Activated T-helper 9 cell treated with anti-CD3 and anti-CD28 coated beads, Interleukin-2, amount 50 U/mL, for 16 hours (primary cell): ENCODE data around the gene ITSN1.
"Not testable (repeated sequence)": the region's sequence is repeated elsewhere in the genome, so short reads cannot be mapped to it uniquely, and the experiment has no call there.

Experiments
- DNase-seq: peaks from one replicate; pipeline ENCODE4 v3.0.0-alpha.2; 2020; ENCODE audit warnings: low read depth

ITSN1 gene

GRCh38 chr21:33841561-33841960 is 199.3 kb downstream of the ITSN1 start:
- DNase-seq: no peak

- DNase-seq: no peak
These were observed 200.9 kb downstream of the ITSN1 start for GRCh38 chr21:33843216-33843615.

- no peak for DNase-seq
These were observed 202.0 kb downstream of the ITSN1 start for GRCh38 chr21:33844104-33844889.

DNA sequence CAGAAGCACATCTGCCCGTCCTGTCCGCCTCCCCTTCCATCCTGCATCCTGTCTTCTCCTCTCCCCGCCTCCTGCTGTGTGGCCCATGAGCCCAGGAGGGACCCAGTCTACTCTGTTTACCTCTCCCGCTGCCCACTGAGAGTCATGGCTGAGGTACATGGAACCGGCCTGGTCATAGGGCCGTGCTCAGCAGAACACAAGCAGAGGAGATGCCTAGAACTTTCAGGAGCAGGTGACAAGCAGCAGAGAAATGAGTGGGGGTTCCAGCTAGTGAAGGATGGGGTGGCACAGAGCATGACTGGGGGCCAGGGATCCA is 202.5 kb downstream of the ITSN1 start:
- DNase-seq: no peak

DNA sequence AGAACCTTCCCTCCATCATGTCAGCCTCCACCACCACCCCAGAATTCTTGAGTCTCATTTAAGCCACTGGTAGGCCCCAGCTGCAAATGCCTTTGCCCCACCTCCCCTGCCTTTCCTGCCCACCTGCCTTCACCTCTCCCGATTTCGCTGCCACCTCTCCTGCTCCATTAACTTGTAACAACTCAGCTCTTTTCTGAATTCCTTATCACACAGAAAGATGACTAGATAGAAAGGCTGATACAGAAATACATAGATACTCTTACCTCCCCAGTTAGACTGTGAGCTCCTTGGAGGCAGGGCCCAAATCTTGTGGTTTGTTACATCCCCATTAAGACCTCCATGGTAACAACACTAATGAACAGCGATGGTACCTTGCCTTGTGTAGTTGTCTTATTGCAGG is 203.8 kb downstream of the ITSN1 start:
- no peak for DNase-seq

DNA sequence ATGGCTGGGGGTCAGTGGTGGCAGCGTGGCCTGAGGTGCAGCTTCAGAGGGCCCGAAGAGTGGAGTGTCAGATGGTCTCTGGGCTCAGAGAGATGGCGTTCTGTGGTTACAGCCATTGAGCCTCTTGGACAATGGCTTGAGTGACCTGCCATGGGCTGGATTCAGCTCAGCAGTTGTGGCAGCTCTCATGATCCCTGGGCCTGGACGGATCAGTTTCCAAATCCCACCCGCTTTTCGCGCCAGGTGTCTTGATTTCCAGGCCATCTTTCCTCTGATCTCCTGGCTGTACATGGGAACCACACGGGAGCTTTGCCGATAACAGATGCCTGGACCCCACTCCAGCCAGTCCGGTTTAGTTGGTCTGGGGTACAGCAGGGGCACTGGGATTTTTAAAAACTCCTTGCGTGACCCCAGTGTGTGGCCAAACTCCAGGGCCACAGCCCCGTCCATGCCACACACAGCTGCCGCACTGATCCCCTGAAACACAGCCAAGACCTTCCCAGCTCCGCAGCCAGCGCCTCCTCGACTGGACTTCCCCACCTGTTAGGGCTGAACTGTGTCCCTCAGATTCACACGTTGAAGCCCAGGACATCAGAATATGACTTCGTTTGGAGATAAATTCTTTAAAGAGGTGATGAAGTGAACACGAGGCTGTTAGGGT is 205.4 kb downstream of the ITSN1 start:
- DNase-seq: no peak

DNA sequence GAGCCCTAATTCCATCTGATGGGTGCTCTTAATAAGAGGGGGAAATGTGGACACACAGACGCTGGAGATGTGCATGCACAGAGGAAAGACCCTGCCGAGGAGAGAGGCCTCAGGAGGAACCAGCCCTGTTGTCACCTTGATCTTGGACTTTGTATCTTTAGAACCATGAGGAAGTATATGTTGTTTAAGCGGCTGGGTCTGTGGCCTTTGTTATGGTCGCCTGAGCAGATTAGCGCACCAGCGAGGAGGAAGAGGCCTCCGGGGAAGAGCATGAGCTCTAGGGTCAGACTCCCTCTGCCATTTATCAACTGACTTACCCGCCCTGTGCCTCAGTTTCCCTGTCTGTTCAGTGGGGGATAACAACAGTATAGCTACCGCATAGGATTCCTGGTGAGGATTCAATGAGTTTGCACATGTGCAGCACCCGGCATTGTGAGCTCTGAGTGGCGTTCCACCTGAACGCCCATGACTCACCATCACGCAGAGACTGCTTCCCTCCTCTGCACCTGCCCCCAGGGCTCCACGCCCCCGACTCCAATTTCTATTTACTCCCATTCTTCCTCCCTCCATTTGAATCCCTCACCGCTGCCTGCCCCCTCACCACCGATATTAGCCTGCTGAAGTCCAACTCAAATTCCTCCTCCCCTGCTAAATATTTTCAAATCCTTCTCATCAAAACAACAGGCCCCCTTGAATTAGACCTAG is 206.1 kb downstream of the ITSN1 start:
- no peak for DNase-seq

DNA sequence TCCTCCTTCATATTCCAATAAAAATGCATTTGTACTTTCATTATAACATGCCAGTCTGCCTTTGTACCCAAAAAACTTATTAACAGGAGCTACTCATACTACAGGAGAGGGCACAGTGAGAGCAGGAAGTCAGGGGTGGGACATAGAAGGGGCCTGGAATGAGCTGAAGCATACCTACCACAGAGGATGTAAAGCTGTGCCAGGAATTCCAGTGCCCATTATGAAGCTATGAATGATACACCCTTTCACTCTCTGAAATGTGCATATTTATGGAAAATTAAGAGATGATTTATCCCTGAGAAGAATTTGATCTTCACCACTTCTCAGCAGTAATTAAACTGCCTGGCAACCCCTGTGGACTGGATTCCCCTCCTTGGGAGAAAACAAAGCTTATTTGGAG is 207.5 kb downstream of the ITSN1 start:
- no peak for DNase-seq

DNA sequence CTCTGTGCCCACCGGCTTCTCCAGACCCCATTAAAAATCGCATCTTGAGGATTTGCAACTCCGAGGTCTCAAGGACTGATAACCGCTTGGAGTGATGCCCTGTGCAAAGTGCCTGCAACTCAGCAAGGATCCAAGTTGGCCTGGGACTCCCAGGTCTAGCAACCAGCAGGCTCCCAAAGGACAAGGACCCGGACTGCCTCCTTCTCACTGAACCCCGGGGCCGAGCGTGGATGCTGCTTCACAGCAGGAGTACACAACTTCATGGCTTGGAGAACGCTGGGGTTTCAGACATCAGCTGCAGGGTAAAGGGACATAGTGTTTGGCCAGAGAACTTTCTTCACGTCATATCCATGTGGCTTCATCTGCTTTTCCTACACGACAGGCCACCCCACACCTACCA is 208.1 kb downstream of the ITSN1 start:
- DNase-seq: no peak

DNA sequence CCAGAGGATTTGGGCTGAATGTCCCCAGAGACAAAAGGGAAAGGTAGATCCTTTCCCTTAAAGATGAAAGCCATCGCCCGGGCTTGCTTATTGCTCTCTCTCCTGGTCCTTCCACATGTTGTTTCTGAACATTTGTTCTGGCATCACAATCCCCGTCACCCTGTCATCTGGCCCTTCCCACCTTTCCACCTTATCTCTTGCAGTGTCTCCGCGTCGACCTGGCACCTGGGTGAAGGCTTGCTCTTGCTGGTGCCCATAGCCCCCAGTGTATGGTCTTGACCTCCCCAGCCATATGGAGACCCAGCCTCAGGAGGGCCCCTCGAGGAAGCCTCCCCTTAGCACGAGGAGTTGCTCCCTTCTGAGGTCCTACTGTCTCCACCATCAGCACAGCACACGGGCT is 208.7 kb downstream of the ITSN1 start:
- no peak for DNase-seq

DNA sequence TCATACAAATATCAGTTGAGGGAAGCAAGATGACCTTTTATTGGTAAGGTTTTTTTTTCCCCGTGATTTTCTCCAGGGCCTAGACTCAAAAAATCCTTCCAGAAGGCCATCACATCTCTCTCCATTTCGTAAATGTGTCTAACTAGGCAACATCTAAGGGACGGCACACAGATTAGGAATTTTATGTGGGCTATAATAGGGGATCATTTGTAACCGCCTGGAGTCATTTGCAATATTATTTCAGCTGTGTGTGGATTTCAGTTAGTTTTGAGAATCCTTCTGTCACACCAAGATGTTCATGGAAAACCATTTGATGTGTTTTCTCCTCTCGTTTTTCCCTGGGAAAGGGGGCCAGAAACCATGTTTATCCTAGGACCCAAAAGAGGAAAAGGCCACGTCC is 210.2 kb downstream of the ITSN1 start:
- DNase-seq: no peak

GRCh38 chr21:33854604-33855003 is 212.3 kb downstream of the ITSN1 start:
- no peak for DNase-seq

DNA sequence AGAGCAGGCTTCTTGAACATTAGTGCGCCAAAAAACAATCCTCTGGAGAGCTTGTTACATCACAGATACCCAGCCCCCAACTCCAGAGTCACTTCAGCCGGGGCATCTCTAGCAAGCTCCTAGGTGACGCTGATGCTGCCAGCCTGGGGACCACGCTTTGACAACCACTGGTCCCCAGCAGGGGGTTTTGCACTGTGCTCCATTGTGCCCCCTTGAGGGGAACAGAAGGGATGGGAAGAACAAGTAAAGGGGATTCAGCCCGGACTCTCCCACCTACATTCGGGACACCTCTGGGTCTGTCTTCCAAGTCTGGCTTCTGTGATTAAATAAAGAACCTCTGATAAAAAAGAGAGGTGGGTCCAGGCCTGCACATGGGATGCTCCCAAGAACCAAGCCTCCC is 212.9 kb downstream of the ITSN1 start:
- no peak for DNase-seq

GRCh38 chr21:33856893-33857527 is 214.7 kb downstream of the ITSN1 start:
- no peak for DNase-seq

- no peak for DNase-seq
These were observed 215.8 kb downstream of the ITSN1 start for GRCh38 chr21:33857846-33858666.

GRCh38 chr21:33858667-33859372 is 216.5 kb downstream of the ITSN1 start:
- DNase-seq: no peak

- no peak for DNase-seq
These were observed 217.2 kb downstream of the ITSN1 start for GRCh38 chr21:33859373-33860102.

DNA sequence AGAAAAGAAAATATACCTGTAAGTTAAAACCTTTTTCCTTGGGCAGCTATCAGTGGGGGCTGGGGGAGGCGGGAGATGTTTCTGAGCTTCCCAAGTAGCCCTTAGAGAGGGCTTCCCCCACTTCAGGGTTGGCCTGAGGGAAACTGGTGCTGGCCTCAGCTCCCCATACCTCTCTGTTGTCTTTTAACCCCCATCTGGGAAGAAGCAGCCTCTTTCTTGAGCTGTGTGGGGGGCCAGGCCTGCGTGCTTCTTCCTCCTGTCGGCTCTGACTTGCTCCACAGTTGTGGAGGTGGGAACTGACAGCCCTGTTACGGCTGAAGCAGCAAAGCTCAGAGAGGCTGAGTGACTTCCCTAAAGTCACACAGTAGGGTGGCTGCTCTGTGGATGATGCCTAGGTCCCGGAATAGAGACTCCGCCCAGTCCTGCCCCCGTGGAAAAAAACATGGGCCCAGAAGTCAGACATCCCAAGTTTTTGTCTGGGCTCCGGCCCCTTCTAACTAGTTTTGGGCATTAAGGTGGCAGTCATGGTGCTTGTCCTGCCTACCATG is 218.1 kb downstream of the ITSN1 start:
- DNase-seq: no peak

DNA sequence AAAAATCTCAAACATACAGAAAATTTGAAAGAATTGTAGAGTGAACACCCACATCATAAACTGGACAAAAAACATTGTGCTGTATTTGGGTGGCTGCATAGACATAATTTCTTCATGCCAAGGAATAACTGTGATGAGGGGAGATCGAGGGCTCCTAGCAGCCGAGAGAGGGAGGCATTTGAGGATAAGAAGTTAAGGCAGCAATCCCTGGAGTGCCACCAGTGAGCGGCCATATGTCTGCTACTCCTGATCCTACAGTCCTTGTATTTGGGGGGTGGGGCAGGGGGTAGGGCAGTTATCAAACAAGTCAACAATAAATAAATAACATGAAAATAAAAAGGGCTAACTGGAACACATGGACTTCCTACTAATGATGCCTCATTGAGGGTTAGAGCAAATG is 218.8 kb downstream of the ITSN1 start:
- no peak for DNase-seq

- DNase-seq: not testable (repeated sequence)
These were observed 220.9 kb downstream of the ITSN1 start for GRCh38 chr21:33863191-33863590.
